Measurements from ENCODE around the gene EEF2KMT.
"Not testable (repeated sequence)": the region's sequence is repeated elsewhere in the genome, so short reads cannot be mapped to it uniquely, and the experiment has no call there.

- TF ChIP-seq CTCF (IDR thresholded peaks at IDR 0.05; ENCODE audit: borderline replicate concordance, extremely low read depth, low read length, poor library complexity, severe bottlenecking); EZH2 (IDR thresholded peaks at IDR 0.05; ENCODE audit: borderline replicate concordance, low read depth, low read length, severe bottlenecking): not testable (repeated sequence)
These were observed 13.4 kb downstream of the EEF2KMT start for GRCh38 chr16:5084099-5084731.
